Liver (tissue), 9 donors: ENCODE data around the gene PRB4. TPM values are rescaled to one million over a fixed set of nuclear protein-coding genes. Genes with fewer than 3 reads are reported as not detected.

ENCODE experiments used
- DNase-seq: peaks from one replicate; pipeline ENCODE4 v3.0.0-alpha.2; 2017; ENCODE audit warnings: low spot score
- H3K27ac ChIP-seq, 2 donors: one replicate each; pipeline ENCODE4 v1.7.0; 2013; ENCODE audit warnings: inconsistent platforms in 2 of 2, low read length in 2 of 2, control low read depth in 1 of 2, low read depth in 1 of 2, mild to moderate bottlenecking in 1 of 2
- H3K27me3 ChIP-seq, 4 donors: one replicate each; pipeline versions ENCODE4 v1.6.1 to v1.7.0; 2013; ENCODE audit warnings: low read length in 3 of 4, inconsistent platforms in 1 of 4, mild to moderate bottlenecking in 1 of 4, moderate library complexity in 1 of 4; ENCODE audit not compliant: control insufficient read depth in 4 of 4, insufficient read depth in 4 of 4
- H3K36me3 ChIP-seq, 4 donors: one replicate each; pipeline versions ENCODE4 v1.6.1 to v1.7.0; 2013; ENCODE audit warnings: low read length in 3 of 4, mild to moderate bottlenecking in 3 of 4, low read depth in 1 of 4, moderate library complexity in 1 of 4; ENCODE audit not compliant: control insufficient read depth in 4 of 4, insufficient read depth in 3 of 4
- H3K4me1 ChIP-seq, 4 donors: one replicate each; pipeline versions ENCODE4 v1.6.1 to v1.7.0; 2013; ENCODE audit warnings: low read length in 3 of 4, mild to moderate bottlenecking in 3 of 4, moderate library complexity in 1 of 4; ENCODE audit not compliant: control insufficient read depth in 4 of 4, insufficient read depth in 4 of 4
- H3K4me3 ChIP-seq, 3 donors: one replicate each; pipeline versions ENCODE4 v1.6.1 to v1.7.0; 2013; ENCODE audit warnings: low read length in 3 of 3, control low read depth in 1 of 3, low read depth in 1 of 3, mild to moderate bottlenecking in 1 of 3
- H3K9ac ChIP-seq, 2 donors: one replicate each; pipeline ENCODE4 v1.7.0; 2013; ENCODE audit warnings: low read length in 2 of 2, mild to moderate bottlenecking in 2 of 2, moderate library complexity in 2 of 2, control low read depth in 1 of 2, low read depth in 1 of 2
- H3K9me3 ChIP-seq, 4 donors: one replicate each; pipeline versions ENCODE4 v1.6.1 to v1.7.0; 2013; ENCODE audit warnings: low read length in 3 of 4; ENCODE audit not compliant: control insufficient read depth in 4 of 4
- CTCF ChIP-seq: fragments of 150-350 bp; IDR thresholded peaks from 2 replicates; pipeline ENCODE4 v1.5.1; 2017; ENCODE audit warnings: improper control_type of control experiment, low read depth, low read length; ENCODE audit not compliant: missing input control
- EGR1 ChIP-seq, 2 donors: IDR thresholded peaks; 2 replicates each; pipeline ENCODE4 v1.6.1; 2016 to 2018; ENCODE audit warnings: antibody characterized with exemption in 2 of 2, low read depth in 2 of 2
- FOXA1 ChIP-seq: IDR thresholded peaks from 2 replicates; pipeline ENCODE4 v1.6.1; 2016; ENCODE audit warnings: antibody characterized with exemption
- FOXA2 ChIP-seq: IDR thresholded peaks from 2 replicates; pipeline ENCODE4 v1.6.1; 2016; ENCODE audit warnings: antibody characterized with exemption
- GABPA ChIP-seq, 2 donors: IDR thresholded peaks in 1 of 2; conservative IDR thresholded peaks in 1 of 2; 2 replicates each; pipeline ENCODE4 v1.6.1; 2016; ENCODE audit warnings: antibody characterized with exemption in 2 of 2, mild to moderate bottlenecking in 1 of 2, moderate library complexity in 1 of 2
- HNF4A ChIP-seq, 2 donors: conservative IDR thresholded peaks; 2 replicates each; pipeline ENCODE4 v1.6.1; 2016; ENCODE audit warnings: antibody characterized with exemption in 2 of 2, mild to moderate bottlenecking in 2 of 2
- JUND ChIP-seq, 2 donors: IDR thresholded peaks; 2 replicates each; pipeline ENCODE4 v1.6.1; 2016; ENCODE audit warnings: antibody characterized with exemption in 2 of 2
- MAX ChIP-seq: IDR thresholded peaks from 2 replicates; pipeline ENCODE4 v1.6.1; 2016; ENCODE audit warnings: antibody characterized with exemption
- NR2F2 ChIP-seq: IDR thresholded peaks from 2 replicates; pipeline ENCODE4 v1.6.1; 2016; ENCODE audit warnings: antibody characterized with exemption
- RAD21 ChIP-seq, 2 donors: IDR thresholded peaks; 2 replicates each; pipeline ENCODE4 v1.6.1; 2016; ENCODE audit warnings: antibody characterized with exemption in 2 of 2, mild to moderate bottlenecking in 2 of 2
- RXRA ChIP-seq, 2 donors: IDR thresholded peaks; 2 replicates each; pipeline ENCODE4 v1.6.1; 2017 to 2018; ENCODE audit warnings: antibody characterized with exemption in 2 of 2, mild to moderate bottlenecking in 1 of 2
- SP1 ChIP-seq: IDR thresholded peaks from 2 replicates; pipeline ENCODE4 v1.6.1; 2018; ENCODE audit warnings: antibody characterized with exemption, mild to moderate bottlenecking
- ZBTB33 ChIP-seq: IDR thresholded peaks from 2 replicates; pipeline ENCODE4 v1.6.1; 2016; ENCODE audit warnings: antibody characterized with exemption
- WGBS: extraction: QIAGEN DNeasy Blood & Tissue Kit; methylation state at CpG from one replicate; pipeline ENCODE4 v1.1.7; 2013; 5-methylcytosine and 5-hydroxymethylcytosine counted together
- polyA plus RNA-seq, 2 donors: library from polyadenylated mRNA; stranded (reverse) in 1 of 2; unstranded in 1 of 2; fragments of 200-250 nt in 1 of 2; fragments of >200 nt in 1 of 2; fragmentation: Nextera tagmentation in 1 of 2; extraction: Ambion mirVana in 1 of 2; gene quantifications; one replicate each; pipeline versions ENCODE4 v1.2.1 to v1.2.3, GENCODE V29; 2013 to 2015
- total RNA-seq, 2 donors: library from RNA; depleted of rRNA; stranded (reverse); fragments of >200 nt; gene quantifications; one replicate each; pipeline ENCODE4 v1.2.3, GENCODE V29; 2014
- donor health status: healthy.
- donor health status: healthy.
- donor health status: healthy.
- donor health status: healthy.
- donor health status: healthy.

PRB4 gene
- total and polyA plus RNA-seq, 4 donors, result not detected

- DNase-seq, result no peak
- Histone ChIP-seq H3K9ac (no peak within 1 kb of the TSS), H3K9me3 (no peaks in the 10 kb centered on the region), H3K27me3 (no peaks in the 10 kb centered on the region), H3K36me3 (no peaks in the 10 kb centered on the region), H3K27ac (no peak within 1 kb of the TSS), H3K4me3 (no peak within 1 kb of the TSS), H3K4me1 (no peaks in the 10 kb centered on the region)
- TF ChIP-seq RAD21 (IDR thresholded peaks at IDR 0.05) (no peak), JUND (IDR thresholded peaks at IDR 0.05) (no peak), HNF4A (conservative IDR thresholded peaks at IDR 0.05) (no peak), FOXA2 (no peak), FOXA1 (no peak), CTCF (no peak), MAX (no peak), ZBTB33 (no peak), SP1 (no peak), GABPA (IDR thresholded peaks at IDR 0.05 in 1 of 2, conservative IDR thresholded peaks at IDR 0.05 in 1 of 2) (no peak), NR2F2 (no peak), RXRA (IDR thresholded peaks at IDR 0.05) (no peak), EGR1 (IDR thresholded peaks at IDR 0.05; ENCODE audit: low read depth in 2 of 2) (no peak)
- WGBS, result 92% methylated on average over 3 of the region's 3 CpGs
These were observed 40.6 kb downstream of the PRB4 start, which contains the start of gene PRB3 for GRCh38 chr12:11269607-11270006. TSS of gene PRB3 (minus strand) at chr12:11269707. CDS start at chr12:11269669, 38 bp downstream.

GRCh38 chr12:11264501-11264900 is 45.7 kb downstream of the PRB4 start:
- H3K9ac ChIP-seq, result no peak overlapping the region
- no peaks in the 10 kb centered on the region for H3K9me3 ChIP-seq
- no peaks in the 10 kb centered on the region for H3K4me1 ChIP-seq
- no peaks in the 10 kb centered on the region for H3K27me3 ChIP-seq
- TF ChIP-seq HNF4A (conservative IDR thresholded peaks at IDR 0.05) (no peak), NR2F2 (no peak), EGR1 (IDR thresholded peaks at IDR 0.05; ENCODE audit: low read depth in 2 of 2) (no peak), RAD21 (IDR thresholded peaks at IDR 0.05) (no peak), SP1 (no peak), GABPA (IDR thresholded peaks at IDR 0.05 in 1 of 2, conservative IDR thresholded peaks at IDR 0.05 in 1 of 2) (no peak)
- DNase-seq, result no peak
- H3K4me3 ChIP-seq, result no peak overlapping the region
- WGBS, result 96% methylated on average over 1 of the region's 1 CpG
- no peaks in the 10 kb centered on the region for H3K36me3 ChIP-seq
- no peak overlapping the region for H3K27ac ChIP-seq

Other genes with a start within 250 kb of the PRB4 start
- 1 to 10 TPM; 1.1 to 6.7 TPM for gene TAS2R46, start 248.1 kb downstream of the PRB4 start, total RNA-seq
- gene TAS2R46, start 248.1 kb downstream of the PRB4 start, polyA plus RNA-seq, result under 1 TPM in 1 of 2 donors, not detected in 1; 0.35 TPM
- gene TAS2R43, start 218.1 kb downstream of the PRB4 start, total RNA-seq, result 1 to 10 TPM in 1 of 2 donors, under 1 TPM in 1; 0.84 to 3.8 TPM
- gene TAS2R43, start 218.1 kb downstream of the PRB4 start, polyA plus RNA-seq, result under 1 TPM in 1 of 2 donors, not detected in 1; 0.57 TPM
- 10 to 100 TPM in 1 of 2 donors, 1 to 10 TPM in 1; 3.4 to 12.0 TPM for gene TAS2R30, start 175.8 kb downstream of the PRB4 start, total RNA-seq
- gene TAS2R30, start 175.8 kb downstream of the PRB4 start, polyA plus RNA-seq, result under 1 TPM in 1 of 2 donors, not detected in 1; 0.18 TPM
- 1 to 10 TPM; 4.9 to 6.3 TPM for gene SMIM10L1, start 139.2 kb downstream of the PRB4 start, total RNA-seq
- gene SMIM10L1, start 139.2 kb downstream of the PRB4 start, polyA plus RNA-seq, result 1 to 10 TPM; 6.0 to 6.3 TPM
- gene TAS2R42, start 123.5 kb downstream of the PRB4 start, total RNA-seq, result not detected
- not detected for gene TAS2R42, start 123.5 kb downstream of the PRB4 start, polyA plus RNA-seq
- not detected for gene PRB3, start 40.7 kb downstream of the PRB4 start, total RNA-seq
- gene PRB3, start 40.7 kb downstream of the PRB4 start, polyA plus RNA-seq, result not detected
- not detected for gene PRB2, start 85.1 kb upstream of the PRB4 start, total RNA-seq
- gene PRB2, start 85.1 kb upstream of the PRB4 start, polyA plus RNA-seq, result not detected